GM18520 (cell line): ENCODE results near the gene DCAF4L1.

ENCODE experiments used
- ATAC-seq: cut with Tn5 transposase; IDR thresholded peaks from one replicate; pipeline ENCODE4 v1.9.1; 2021; ENCODE audit not compliant: unreplicated experiment

Gene DCAF4L1

GRCh38 chr4:41990365-41991111 is 9.0 kb downstream of the DCAF4L1 start, which contains the start of gene SLC30A9:
TSS of gene SLC30A9 (plus strand) at chr4:41990530. CDS start at chr4:41990652, 122 bp downstream.
- ATAC-seq = peak; percentile 96

- ATAC-seq = no peak
Measured at GRCh38 chr4:41991916-41992767, 10.6 kb downstream of the DCAF4L1 start.

- ATAC-seq = no peak
Measured at GRCh38 chr4:41992967-41993857, 11.7 kb downstream of the DCAF4L1 start.

GRCh38 chr4:41994461-41994985 is 13.0 kb downstream of the DCAF4L1 start:
- ATAC-seq = no peak

GRCh38 chr4:41998019-41998418 is 16.5 kb downstream of the DCAF4L1 start:
- no peak for ATAC-seq

- ATAC-seq = no peak
Measured at GRCh38 chr4:41999321-41999720, 17.8 kb downstream of the DCAF4L1 start.

- ATAC-seq = no peak
Measured at GRCh38 chr4:42008011-42008786, 26.6 kb downstream of the DCAF4L1 start.

GRCh38 chr4:42015438-42015837 is 33.9 kb downstream of the DCAF4L1 start:
- no peak for ATAC-seq

GRCh38 chr4:42018451-42018850 is 36.9 kb downstream of the DCAF4L1 start:
- no peak for ATAC-seq
